ENCODE data around the gene ALPL.

GRCh38 chr1:21625390-21626190 is 116.4 kb downstream of the ALPL start:
- TF ChIP-seq, protein P1, sequence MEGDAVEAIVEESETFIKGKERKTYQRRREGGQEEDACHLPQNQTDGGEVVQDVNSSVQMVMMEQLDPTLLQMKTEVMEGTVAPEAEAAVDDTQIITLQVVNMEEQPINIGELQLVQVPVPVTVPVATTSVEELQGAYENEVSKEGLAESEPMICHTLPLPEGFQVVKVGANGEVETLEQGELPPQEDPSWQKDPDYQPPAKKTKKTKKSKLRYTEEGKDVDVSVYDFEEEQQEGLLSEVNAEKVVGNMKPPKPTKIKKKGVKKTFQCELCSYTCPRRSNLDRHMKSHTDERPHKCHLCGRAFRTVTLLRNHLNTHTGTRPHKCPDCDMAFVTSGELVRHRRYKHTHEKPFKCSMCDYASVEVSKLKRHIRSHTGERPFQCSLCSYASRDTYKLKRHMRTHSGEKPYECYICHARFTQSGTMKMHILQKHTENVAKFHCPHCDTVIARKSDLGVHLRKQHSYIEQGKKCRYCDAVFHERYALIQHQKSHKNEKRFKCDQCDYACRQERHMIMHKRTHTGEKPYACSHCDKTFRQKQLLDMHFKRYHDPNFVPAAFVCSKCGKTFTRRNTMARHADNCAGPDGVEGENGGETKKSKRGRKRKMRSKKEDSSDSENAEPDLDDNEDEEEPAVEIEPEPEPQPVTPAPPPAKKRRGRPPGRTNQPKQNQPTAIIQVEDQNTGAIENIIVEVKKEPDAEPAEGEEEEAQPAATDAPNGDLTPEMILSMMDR (IDR thresholded peaks at IDR 0.05): no peak
- no peak for TF ChIP-seq POLR2AphosphoS5 (IDR thresholded peaks at IDR 0.05; ENCODE audit: insufficient read depth in 1 of 2, low read depth in 1 of 2)
